H1 (cell line): ENCODE data around the gene GRIA1. TPM values are rescaled to one million over a fixed set of nuclear protein-coding genes. Genes with fewer than 3 reads are reported as not detected.

ENCODE experiments used
- CTCF ChIA-PET: fragments of 300-600 bp; sonication (Branson Sonifier 250); formaldehyde crosslinking; loops from one replicate; lab custom pipeline; 2021; ENCODE audit not compliant: partially characterized antibody; lab: Charles Lee
- POLR2A ChIA-PET: fragments of 300-600 bp; sonication (Branson Sonifier 250); formaldehyde crosslinking; loops from one replicate; lab custom pipeline; 2021; ENCODE audit warnings: inconsistent platforms; ENCODE audit not compliant: partially characterized antibody; lab: Charles Lee
- DNase-seq, 2 experiments: peaks; one replicate each; pipeline versions ENCODE4 v3.0.0 to v3.0.0-alpha.2; 2010 to 2022; ENCODE audit warnings: low spot score in 2 of 2, low read depth in 1 of 2, mixed read lengths in 1 of 2
- FAIRE-seq: peaks from 2 replicates; lab custom pipeline; 2011; peaks lifted over from hg19 to GRCh38; lab: Jason Lieb, UNC
- H2AFZ ChIP-seq: 2 replicates; pipeline ENCODE4 v1.8.1; 2012; ENCODE audit warnings: low read length, inconsistent platforms
- H2AK5ac ChIP-seq: 2 replicates; pipeline ENCODE4 v1.6.1; 2013; ENCODE audit warnings: low read depth, low read length
- H2BK120ac ChIP-seq: replicated peaks from 2 replicates; pipeline ENCODE3; 2013; ENCODE audit warnings: low read depth, low read length, inconsistent platforms
- H2BK12ac ChIP-seq: 2 replicates; pipeline ENCODE4 v1.6.1; 2013; ENCODE audit warnings: low read depth, low read length
- H2BK15ac ChIP-seq: 2 replicates; pipeline ENCODE4 v1.6.1; 2013; ENCODE audit warnings: low read length
- H2BK20ac ChIP-seq: 2 replicates; pipeline ENCODE4 v1.6.1; 2013; ENCODE audit warnings: low read length
- H2BK5ac ChIP-seq: 2 replicates; pipeline ENCODE4 v1.6.1; 2013; ENCODE audit warnings: low read depth, low read length
- H3K14ac ChIP-seq: 2 replicates; pipeline ENCODE4 v1.6.1; 2013; ENCODE audit warnings: inconsistent platforms; ENCODE audit not compliant: insufficient read length
- H3K18ac ChIP-seq: 2 replicates; pipeline ENCODE4 v1.6.1; 2013; ENCODE audit warnings: low read length; ENCODE audit errors: extremely low read depth
- H3K23ac ChIP-seq: 2 replicates; pipeline ENCODE4 v1.6.1; 2013; ENCODE audit warnings: inconsistent platforms; ENCODE audit not compliant: insufficient read length
- H3K23me2 ChIP-seq: 2 replicates; pipeline ENCODE4 v1.6.1; 2013; ENCODE audit warnings: low read depth, low read length
- H3K27ac ChIP-seq: 2 replicates; pipeline ENCODE4 v1.6.1; 2011; ENCODE audit warnings: low read depth, low read length, inconsistent platforms
- H3K27me3 ChIP-seq, 4 experiments: replicated peaks in 1 of 4; 1 replicate in 1 of 4; 2 replicates in 3 of 4; pipeline versions ENCODE4 v1.6.1 to v1.8.1; 2011 to 2013; ENCODE audit warnings: low read length in 3 of 4, mild to moderate bottlenecking in 3 of 4, inconsistent platforms in 2 of 4, mixed read lengths in 2 of 4, moderate library complexity in 1 of 4; ENCODE audit not compliant: control insufficient read depth in 3 of 4, insufficient read depth in 3 of 4; ENCODE audit errors: extremely low read depth in 1 of 4
- H3K36me3 ChIP-seq, 4 experiments: 2 replicates each; pipeline versions ENCODE4 v1.6.1 to v1.8.1; 2011 to 2013; ENCODE audit warnings: mild to moderate bottlenecking in 4 of 4, low read length in 3 of 4, moderate library complexity in 2 of 4, control low read depth in 1 of 4, inconsistent platforms in 1 of 4; ENCODE audit not compliant: insufficient read depth in 4 of 4, control insufficient read depth in 2 of 4
- H3K4ac ChIP-seq: replicated peaks from 2 replicates; pipeline ENCODE3; 2013; ENCODE audit warnings: low read length, low read depth, mixed read lengths, inconsistent platforms; ENCODE audit not compliant: insufficient read length
- H3K4me1 ChIP-seq, 4 experiments: replicated peaks in 1 of 4; 1 replicate in 1 of 4; 2 replicates in 3 of 4; pipeline versions ENCODE4 v1.6.1 to v1.8.1; 2011 to 2013; ENCODE audit warnings: low read length in 3 of 4, inconsistent platforms in 2 of 4, mixed read lengths in 1 of 4; ENCODE audit not compliant: insufficient read depth in 4 of 4, control insufficient read depth in 3 of 4
- H3K4me2 ChIP-seq, 2 experiments: 2 replicates each; pipeline versions ENCODE4 v1.6.1 to v1.8.1; 2011 to 2013; ENCODE audit warnings: low read depth in 2 of 2, low read length in 2 of 2, control low read depth in 1 of 2, inconsistent platforms in 1 of 2, mild to moderate bottlenecking in 1 of 2; ENCODE audit not compliant: insufficient read depth in 1 of 2
- H3K4me3 ChIP-seq, 4 experiments: fragments of 200-600, 300-600 bp in 1 of 4; sonication (generic), shearing (Covaris generic), sonication (Bioruptor Twin) in 1 of 4; 2 replicates each; pipeline versions ENCODE4 v1.5.1 to v1.8.1; 2011 to 2016; ENCODE audit warnings: low read length in 4 of 4, low read depth in 3 of 4, control low read depth in 2 of 4, inconsistent platforms in 2 of 4, mild to moderate bottlenecking in 2 of 4, mixed read lengths in 1 of 4, moderate library complexity in 1 of 4; ENCODE audit not compliant: insufficient read depth in 2 of 4; ENCODE audit errors: extremely low read depth in 1 of 4
- H3K56ac ChIP-seq: replicated peaks from 2 replicates; pipeline ENCODE3; 2013; ENCODE audit warnings: low read depth, mild to moderate bottlenecking, mixed read lengths, low read length, inconsistent platforms; ENCODE audit not compliant: insufficient read length
- H3K79me1 ChIP-seq: 2 replicates; pipeline ENCODE4 v1.6.1; 2013; ENCODE audit warnings: low read depth, low read length, control low read depth
- H3K79me2 ChIP-seq, 2 experiments: 2 replicates each; pipeline versions ENCODE4 v1.6.1 to v1.8.1; 2012 to 2013; ENCODE audit warnings: low read length in 2 of 2, mild to moderate bottlenecking in 2 of 2, inconsistent platforms in 1 of 2; ENCODE audit not compliant: insufficient read depth in 2 of 2, control insufficient read depth in 1 of 2
- H3K9ac ChIP-seq, 4 experiments: replicated peaks in 1 of 4; 1 replicate in 1 of 4; 2 replicates in 3 of 4; pipeline versions ENCODE4 v1.6.1 to v1.8.1; 2011 to 2013; ENCODE audit warnings: low read depth in 3 of 4, low read length in 3 of 4, control low read depth in 2 of 4, mild to moderate bottlenecking in 2 of 4, moderate library complexity in 2 of 4, inconsistent platforms in 1 of 4; ENCODE audit errors: extremely low read depth in 1 of 4
- H3K9me3 ChIP-seq, 2 experiments: 2 replicates each; pipeline versions ENCODE4 v1.6.1 to v1.8.1; 2012 to 2013; ENCODE audit warnings: mild to moderate bottlenecking in 2 of 2, moderate library complexity in 2 of 2, control low read depth in 1 of 2, inconsistent platforms in 1 of 2, low read depth in 1 of 2, low read length in 1 of 2, mixed read lengths in 1 of 2; ENCODE audit not compliant: insufficient read depth in 2 of 2
- H4K20me1 ChIP-seq, 2 experiments: replicated peaks in 1 of 2; 2 replicates each; pipeline versions ENCODE3 to v1.8.1; 2011 to 2013; ENCODE audit warnings: inconsistent platforms in 2 of 2, low read length in 2 of 2, mild to moderate bottlenecking in 1 of 2; ENCODE audit not compliant: insufficient read depth in 2 of 2, control insufficient read depth in 1 of 2
- H4K5ac ChIP-seq: 2 replicates; pipeline ENCODE4 v1.6.1; 2013; ENCODE audit warnings: low read length, low read depth, mixed read lengths, inconsistent platforms; ENCODE audit not compliant: insufficient read length
- H4K8ac ChIP-seq: 2 replicates; pipeline ENCODE4 v1.8.0; 2013; ENCODE audit warnings: mild to moderate bottlenecking, moderate library complexity, low read length, inconsistent platforms; ENCODE audit not compliant: insufficient read depth; ENCODE audit errors: extremely low read depth
- H4K91ac ChIP-seq: replicated peaks from 2 replicates; pipeline ENCODE3; 2013; ENCODE audit warnings: low read length, mixed read lengths, inconsistent platforms; ENCODE audit not compliant: insufficient read length
- PHF8 ChIP-seq: fragments of 200-600 bp; sonication (generic); conservative IDR thresholded peaks from 2 replicates; pipeline ENCODE4 v1.7.1; 2012; ENCODE audit warnings: low read depth, mild to moderate bottlenecking, inconsistent platforms, low read length, moderate library complexity
- SP2 ChIP-seq: IDR thresholded peaks from 2 replicates; pipeline ENCODE4 v1.6.1; 2012; ENCODE audit warnings: mild to moderate bottlenecking, low read length, inconsistent platforms
- WGBS, 2 experiments: shearing (Covaris generic) in 1 of 2; methylation state at CpG; one replicate each; pipeline versions ENCODE4 v1.1.6 to v1.1.7; 2013 to 2015; ENCODE audit warnings: low lambda C conversion rate in 2 of 2, mixed read lengths in 2 of 2, inconsistent platforms in 1 of 2, low coverage in 1 of 2, missing lambda C conversion rate in 1 of 2; ENCODE audit not compliant: insufficient replicate concordance in 2 of 2, insufficient coverage in 1 of 2, insufficient read length in 1 of 2; ENCODE audit errors: extremely low coverage in 1 of 2, missing lambda C conversion rate in 1 of 2; 5-methylcytosine and 5-hydroxymethylcytosine counted together
- polyA plus RNA-seq, 7 experiments: library from polyadenylated mRNA; depleted of rRNA in 3 of 7; stranded (reverse) in 5 of 7; unstranded in 2 of 7; fragments of >200 nt in 5 of 7; fragments of 200-250 nt in 2 of 7; gene quantifications; 1 replicate in 5 of 7; 2 replicates in 1 of 7; 4 replicates in 1 of 7; pipeline versions ENCODE4 v1.2.1 to v1.2.3, GENCODE V29; 2011 to 2013; ENCODE audit warnings: missing spikeins in 2 of 7, mixed read lengths in 2 of 7
- total RNA-seq: library from RNA; stranded (reverse); fragmentation: NEBNext Ultra II Directional; extraction: Animal tissue kit (Norgen Biotek cat#: 25700); gene quantifications from 2 replicates; pipeline ENCODE4 v1.2.1, GENCODE V29; 2021
- TF ChIP-seq, protein P1 (sequence below): IDR thresholded peaks from 2 replicates; pipeline ENCODE4 v1.6.1; 2012; ENCODE audit warnings: low read length, inconsistent platforms

GRIA1 gene
- total and polyA plus RNA-seq, 2 of the 8 experiments (the other 6 are each of a cell fraction or from before 2014, with no cell fraction given) = 0.97 to 2.5 TPM

DNA sequence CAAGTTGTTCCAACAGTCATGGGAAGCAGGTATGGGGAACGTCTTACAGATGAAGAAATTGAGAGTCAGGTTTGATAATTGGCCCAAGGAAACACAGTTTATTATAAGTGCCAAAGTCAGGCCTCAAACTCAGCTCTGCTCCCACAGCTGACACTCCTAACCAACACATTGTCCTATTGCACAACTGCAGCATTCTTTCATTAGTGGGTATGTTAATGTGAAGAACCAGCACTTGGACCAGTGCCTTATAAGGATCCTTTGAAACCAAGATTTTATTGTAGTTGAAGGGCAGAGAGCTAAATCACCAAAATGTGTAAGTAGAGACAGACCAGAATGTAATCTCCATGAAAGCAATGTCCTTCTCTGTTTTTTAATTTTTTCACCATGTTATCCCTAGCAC, 56.1 kb downstream of the GRIA1 start:
- no peak overlapping the region for H3K4ac ChIP-seq
- no peak overlapping the region for H3K18ac ChIP-seq
- H2BK12ac ChIP-seq = no peak overlapping the region
- H4K20me1 ChIP-seq = no peaks in the 10 kb centered on the region
- H2BK20ac ChIP-seq = no peak overlapping the region
- no peak overlapping the region for H3K14ac ChIP-seq
- H3K27me3 ChIP-seq = no peaks in the 10 kb centered on the region
- no peak overlapping the region for H4K8ac ChIP-seq
- no peak overlapping the region for H3K4me2 ChIP-seq
- H2AFZ ChIP-seq = no peak overlapping the region
- no peak overlapping the region for H4K5ac ChIP-seq
- FAIRE-seq (no peak), DNase-seq (no peak)
- H3K36me3 ChIP-seq = no peaks in the 10 kb centered on the region
- 86% methylated on average over 1 of the region's 1 CpG; no CpG with 5 or more reads in 1 of the 2 experiments for WGBS, 2 experiments
- no peak overlapping the region for H4K91ac ChIP-seq
- peaks cover 0 to 4% (median 2%) of the 10 kb centered on the region in 4 experiments; a peak in 3 of 7 replicates for H3K4me1 ChIP-seq
- no peak overlapping the region for H3K4me3 ChIP-seq
- H2BK15ac ChIP-seq = no peak overlapping the region
- ChIA-PET CTCF (no interaction called here), POLR2A (no interaction called here)
- no peak overlapping the region for H3K27ac ChIP-seq
- H3K9ac ChIP-seq = no peak overlapping the region
- H2BK120ac ChIP-seq = no peak overlapping the region
- no peak overlapping the region for H2BK5ac ChIP-seq
- no peak overlapping the region for H3K56ac ChIP-seq
- no peaks in the 10 kb centered on the region for H3K79me2 ChIP-seq
- H3K9me3 ChIP-seq = no peaks in the 10 kb centered on the region
- no peaks in the 10 kb centered on the region; the same call in 1 of the 2 replicates for H3K23me2 ChIP-seq
- H2AK5ac ChIP-seq = no peak overlapping the region
- H3K79me1 ChIP-seq = no peaks in the 10 kb centered on the region
- no peak overlapping the region for H3K23ac ChIP-seq
- no peak for TF ChIP-seq PHF8
- TF ChIP-seq, protein P1, sequence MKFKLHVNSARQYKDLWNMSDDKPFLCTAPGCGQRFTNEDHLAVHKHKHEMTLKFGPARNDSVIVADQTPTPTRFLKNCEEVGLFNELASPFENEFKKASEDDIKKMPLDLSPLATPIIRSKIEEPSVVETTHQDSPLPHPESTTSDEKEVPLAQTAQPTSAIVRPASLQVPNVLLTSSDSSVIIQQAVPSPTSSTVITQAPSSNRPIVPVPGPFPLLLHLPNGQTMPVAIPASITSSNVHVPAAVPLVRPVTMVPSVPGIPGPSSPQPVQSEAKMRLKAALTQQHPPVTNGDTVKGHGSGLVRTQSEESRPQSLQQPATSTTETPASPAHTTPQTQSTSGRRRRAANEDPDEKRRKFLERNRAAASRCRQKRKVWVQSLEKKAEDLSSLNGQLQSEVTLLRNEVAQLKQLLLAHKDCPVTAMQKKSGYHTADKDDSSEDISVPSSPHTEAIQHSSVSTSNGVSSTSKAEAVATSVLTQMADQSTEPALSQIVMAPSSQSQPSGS = no peak
- no peak for TF ChIP-seq SP2
